CD4-positive, alpha-beta T cell treated with Interleukin-4 for 4 hours (primary cell): ENCODE results near the gene SOX15.
A peak's percentile ranks its signal among the peaks of the same experiment; 100 is the strongest.

Experiments used
- DNase-seq: peaks from one replicate; pipeline ENCODE4 v3.0.0-alpha.2; 2020

SOX15 gene

DNA sequence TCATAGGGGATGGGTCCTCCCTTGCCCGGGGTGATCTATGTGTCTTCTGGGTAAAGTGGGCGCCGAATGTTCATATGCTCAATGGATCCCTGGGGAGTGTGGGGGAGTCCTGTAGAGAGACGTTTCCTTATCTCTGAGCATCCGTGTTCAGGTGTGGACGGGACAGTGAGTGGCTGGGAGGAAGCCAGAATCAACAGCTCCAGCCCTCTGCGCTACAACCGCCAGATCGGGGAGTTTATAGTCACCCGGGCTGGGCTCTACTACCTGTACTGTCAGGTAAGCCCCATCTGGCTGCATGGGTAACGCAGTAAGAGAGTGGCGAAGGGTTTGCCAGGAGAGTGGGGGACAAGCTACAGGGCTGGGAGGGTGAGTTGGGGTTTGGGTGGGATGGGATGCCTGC, 33.3 kb downstream of the SOX15 start:
- DNase-seq = no peak

DNA sequence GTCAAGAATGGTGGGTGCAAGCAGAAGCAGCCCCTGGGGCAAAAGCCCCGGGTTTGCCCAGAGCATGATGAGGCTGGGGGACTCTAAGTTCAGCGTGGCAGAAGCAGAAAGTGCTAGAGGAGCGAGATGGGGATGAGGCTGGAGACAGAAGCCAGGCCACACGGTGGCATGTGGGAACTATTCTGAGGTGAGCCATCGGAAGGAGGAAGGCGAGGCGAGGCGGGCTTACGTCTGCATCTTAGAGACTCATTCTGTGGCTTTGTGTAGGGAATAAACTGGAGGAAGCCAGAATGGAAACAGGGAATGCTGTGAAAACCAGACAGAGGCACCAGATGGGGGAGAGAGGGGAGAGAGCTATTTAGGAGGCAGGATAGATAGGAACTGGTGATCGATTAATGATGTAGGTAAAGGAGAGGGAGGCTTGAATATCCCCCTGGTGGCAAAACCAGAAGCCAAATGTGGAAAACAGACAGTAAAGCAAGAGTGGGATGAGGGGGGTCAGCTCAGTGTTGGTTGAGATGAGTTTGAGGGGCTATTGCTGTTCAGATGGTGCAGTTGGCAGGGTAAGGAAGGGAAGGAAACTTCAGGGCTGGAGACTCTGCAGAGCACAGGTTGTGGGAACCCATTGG, 34.5 kb downstream of the SOX15 start:
- DNase-seq = no peak

DNA sequence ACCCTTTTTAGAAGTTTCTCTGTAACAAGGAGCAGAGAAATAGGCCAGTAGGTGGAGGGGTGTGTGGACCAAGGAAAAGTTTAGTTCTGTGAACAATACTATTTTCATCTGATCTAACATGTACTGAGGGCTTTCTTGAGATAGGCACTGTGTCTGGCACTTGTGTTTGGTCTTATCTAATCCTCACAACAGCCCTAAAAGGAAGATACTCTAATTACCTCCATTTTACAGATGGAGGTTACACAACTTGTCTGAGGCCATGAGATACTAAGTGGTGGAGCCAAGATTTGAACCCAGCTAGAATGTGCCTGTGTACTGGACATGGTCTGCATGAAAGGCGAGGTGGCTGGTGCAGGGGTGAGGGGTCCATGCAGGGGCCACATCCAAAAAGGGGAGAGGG, 36.5 kb downstream of the SOX15 start:
- DNase-seq = no peak

DNA sequence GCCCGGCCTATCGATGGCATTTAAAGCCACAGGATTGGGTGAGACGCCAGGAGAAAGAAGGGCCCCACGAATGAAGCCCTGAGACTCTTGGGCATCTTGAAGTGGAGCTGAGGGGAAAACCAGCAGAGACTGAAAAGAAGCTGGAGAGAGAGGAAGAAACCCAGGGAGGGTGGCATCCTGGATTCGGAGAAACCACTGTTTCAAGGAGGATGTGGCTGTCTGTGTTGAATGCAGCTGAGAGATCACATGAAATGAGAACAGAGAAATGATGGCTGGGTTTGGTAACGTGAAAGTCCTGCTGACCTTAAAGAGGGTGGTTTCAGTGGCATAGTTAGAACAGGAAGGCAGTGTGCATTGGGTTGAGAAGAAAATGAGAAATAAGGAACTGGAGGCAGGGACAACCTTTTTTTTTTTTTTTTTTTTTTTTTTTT, 37.3 kb downstream of the SOX15 start:
- peak; percentile 51 for DNase-seq

DNA sequence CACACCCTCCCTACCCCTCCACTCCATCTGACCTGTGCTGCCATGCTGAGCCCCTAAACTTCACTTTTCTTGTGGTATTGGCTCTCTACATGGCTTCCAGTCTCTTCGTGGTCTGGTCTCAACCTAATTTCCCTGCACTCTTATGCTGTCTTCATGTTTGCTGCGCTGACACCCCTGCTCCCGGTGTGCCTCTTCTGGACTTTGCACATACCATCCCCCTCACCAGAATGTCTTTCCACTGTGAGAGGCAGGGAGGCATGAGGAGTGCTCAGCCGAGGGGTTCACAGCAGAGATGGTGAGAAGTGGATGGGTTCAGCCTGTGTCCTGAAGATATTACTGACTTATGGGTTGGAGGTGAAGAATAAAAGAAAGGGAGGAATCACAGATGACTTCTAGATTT, 38.5 kb downstream of the SOX15 start:
- no peak for DNase-seq

DNA sequence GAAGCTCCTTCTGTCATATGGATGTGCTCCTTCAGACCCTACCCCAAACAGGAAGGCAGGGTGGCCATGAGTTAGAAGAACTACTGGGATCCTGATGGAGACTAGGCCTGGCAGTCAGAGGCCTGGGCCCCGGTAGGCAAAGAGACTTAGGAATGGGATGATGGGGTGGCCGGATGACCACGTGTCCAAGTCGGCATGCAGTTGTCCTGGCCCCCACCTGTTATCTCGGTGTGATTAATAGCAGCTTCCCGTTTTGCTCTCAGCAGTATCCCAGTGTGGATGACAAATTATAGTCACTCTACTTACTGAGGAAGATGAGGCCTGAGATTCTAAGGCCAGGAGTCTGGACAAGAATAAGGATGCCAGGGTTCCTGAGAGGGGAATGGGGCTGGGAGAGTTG, 39.5 kb downstream of the SOX15 start:
- DNase-seq = no peak

DNA sequence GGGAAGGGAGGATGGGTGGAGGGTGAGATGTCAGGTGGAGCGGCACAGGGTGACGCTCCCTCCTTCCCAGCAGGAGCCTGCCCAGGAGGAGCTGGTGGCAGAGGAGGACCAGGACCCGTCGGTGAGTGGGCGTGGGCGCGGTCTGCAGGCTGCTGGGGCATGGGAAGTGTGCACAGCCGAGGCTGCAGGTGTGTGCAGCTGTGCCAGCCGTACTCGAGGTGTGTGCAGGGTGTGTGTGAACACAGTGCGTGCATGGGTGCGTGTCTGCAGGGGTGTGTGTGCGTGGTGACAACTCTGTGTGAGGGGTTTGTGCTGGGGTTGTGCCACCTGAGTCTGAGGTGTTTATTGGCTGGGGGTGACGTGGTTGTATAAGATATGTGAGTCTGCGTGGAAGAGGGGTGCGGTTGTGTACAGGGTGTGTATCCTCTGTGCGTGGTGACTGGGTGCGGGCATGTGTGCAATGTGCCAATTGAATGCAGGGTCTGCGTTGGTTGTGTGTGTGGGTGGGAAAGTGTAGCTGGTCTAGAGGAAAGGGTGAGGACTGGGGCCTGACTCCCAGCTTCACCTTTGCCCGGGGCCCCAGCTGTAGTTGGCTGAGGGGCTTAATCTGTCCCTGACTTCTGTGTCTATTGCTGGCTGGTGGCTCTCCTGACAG, 40.4 kb downstream of the SOX15 start:
- DNase-seq = peak; percentile 71

DNA sequence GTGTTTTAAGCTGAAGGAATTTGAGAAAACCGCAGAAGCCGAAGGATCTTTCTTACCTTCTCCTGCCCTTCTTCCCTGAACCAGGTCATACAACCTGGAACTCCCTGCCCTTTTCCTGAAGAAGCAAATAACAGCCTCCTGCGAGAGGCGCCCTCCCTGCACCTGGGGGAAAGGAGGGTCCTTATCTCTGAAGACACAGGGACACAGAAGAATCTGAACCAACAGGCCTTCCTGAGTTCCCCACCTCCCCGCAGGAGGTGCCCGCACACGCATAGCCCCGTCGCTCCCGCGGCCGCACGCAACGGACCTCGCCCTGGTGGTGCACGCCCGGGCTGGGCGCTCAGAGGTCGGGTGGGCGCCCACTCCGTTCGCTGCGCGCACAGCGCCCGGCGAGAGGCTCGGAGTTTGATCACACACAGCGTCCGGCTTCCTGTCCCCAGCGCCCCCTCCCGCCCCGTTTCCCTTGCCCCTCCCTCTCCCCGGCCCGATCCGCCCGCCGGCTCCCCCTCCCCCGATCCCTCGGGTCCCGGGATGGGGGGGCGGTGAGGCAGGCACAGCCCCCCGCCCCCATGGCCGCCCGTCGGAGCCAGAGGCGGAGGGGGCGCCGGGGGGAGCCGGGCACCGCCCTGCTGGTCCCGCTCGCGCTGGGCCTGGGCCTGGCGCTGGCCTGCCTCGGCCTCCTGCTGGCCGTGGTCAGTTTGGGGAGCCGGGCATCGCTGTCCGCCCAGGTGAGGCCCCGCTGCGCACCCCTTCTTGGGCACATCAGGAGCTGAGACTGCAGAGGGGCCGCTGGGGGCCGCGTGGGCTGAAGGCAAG, 41.1 kb downstream of the SOX15 start, which contains the start of gene TNFSF12:
Gene TNFSF12, plus strand, starts transcription at position 474 of the 816 bp plus-strand sequence. Its CDS starts 96 bp downstream, at position 570.
- DNase-seq = peak; percentile 48

DNA sequence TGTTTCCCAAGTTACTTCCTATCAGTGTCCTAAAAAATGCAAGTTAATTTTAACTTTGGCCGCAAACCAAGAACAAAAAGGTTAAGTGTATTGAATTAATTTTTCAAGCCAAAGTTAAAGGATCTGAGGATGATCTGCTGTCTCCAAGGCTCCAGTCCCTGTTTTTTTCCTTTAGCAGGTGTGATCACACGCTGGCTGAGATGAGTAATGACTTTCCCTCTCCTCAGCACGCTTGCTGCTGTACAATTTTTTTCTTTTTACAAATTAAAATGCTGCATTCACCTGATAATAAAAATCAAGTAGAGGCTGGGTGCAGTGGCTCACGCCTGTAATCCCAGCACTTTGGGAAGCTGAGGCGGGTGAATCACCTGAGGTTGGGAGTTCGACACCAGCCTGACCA, 45.0 kb downstream of the SOX15 start:
- no peak for DNase-seq

DNA sequence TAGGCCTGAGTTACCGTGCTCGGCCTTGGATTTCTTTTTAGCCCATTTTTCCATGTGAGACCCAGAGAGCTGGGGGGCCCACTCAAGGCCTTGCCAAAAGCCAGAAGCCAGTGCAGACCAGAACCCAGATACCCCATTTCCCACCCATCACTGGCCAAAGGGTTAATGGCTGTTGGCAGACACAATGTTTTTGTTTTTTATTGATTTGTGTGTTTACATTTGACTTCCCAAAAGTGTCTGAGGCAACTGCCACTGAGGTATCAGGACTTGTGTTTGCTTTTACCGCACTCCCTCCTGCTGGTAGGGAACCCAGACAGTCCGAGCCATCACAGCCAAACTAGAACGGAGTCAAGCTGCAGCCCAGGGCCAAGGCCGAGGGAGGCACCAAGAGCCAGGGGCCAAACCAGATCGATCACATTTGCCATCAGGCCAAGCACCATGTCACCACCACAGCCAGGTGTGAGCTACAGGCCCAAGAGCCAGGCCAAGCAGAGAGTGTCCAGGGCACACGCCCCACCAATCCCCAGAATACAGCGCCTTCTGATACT, 48.7 kb downstream of the SOX15 start:
- no peak for DNase-seq

DNA sequence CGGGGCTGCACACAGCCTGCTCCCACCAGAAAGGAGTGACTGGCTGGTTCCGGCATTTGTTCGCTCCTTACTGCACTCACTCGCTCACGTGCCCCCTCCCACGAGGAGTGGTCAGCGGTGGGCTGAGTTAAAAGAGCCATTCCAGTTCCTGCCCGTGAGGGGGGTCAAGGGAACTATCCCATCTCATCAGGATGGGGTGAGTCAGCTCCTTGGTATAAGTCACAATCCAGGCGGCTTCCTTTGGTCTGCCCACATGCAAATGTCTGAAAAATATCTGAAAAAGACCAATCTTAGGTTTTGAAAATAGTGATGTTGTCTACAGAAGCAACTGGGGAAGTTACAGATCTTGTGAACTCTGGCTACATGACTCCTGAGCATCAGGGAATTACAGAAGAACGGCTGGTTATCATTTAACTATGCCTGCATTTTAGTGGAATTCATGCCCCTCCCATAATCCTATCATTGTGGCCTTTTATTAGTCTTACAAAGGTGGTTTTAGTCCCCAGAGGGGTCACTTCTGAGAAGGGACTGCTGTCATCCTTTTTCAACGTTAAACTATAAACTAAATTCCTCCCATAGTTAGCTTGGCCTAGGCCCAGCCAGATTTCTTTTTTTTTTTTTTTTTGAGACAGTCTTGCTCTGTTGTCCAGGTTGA, 50.9 kb downstream of the SOX15 start:
- no peak for DNase-seq
